Measurements from ENCODE around the gene MDK. TPM values are rescaled to one million over a fixed set of nuclear protein-coding genes. Genes with fewer than 3 reads are reported as not detected.

Gene MDK
- total and polyA plus RNA-seq, 5 donors from 2014 or later, result 6.1 TPM; not detected in 4

- Mint-ChIP-seq H3K4me1 (peaks cover 6 to 73% (median 34%) of the 10 kb centered on the region in 4 donors), H3K27ac (peak overlapping the region; percentile 46 to 84 (median 64)), H3K4me3 (peak overlapping the region in 1 of 4 donors; percentile 36), H3K9me3 (no peaks in the 10 kb centered on the region), H3K36me3 (peaks cover 6% of the 10 kb centered on the region), H3K27me3 (no peaks in the 10 kb centered on the region)
- peaks cover 17% of the 10 kb centered on the region for H3K36me3 ChIP-seq (ENCODE audit: control insufficient read depth, insufficient read depth, low read length)
- H3K4me1 ChIP-seq (ENCODE audit: control insufficient read depth, insufficient read depth, low read length, poor library complexity, severe bottlenecking), result peaks cover 64% of the 10 kb centered on the region
- ATAC-seq (ENCODE audit: low read depth in 2 of 2) (no peak), DNase-seq (no peak)
- H3K27me3 ChIP-seq (ENCODE audit: control insufficient read depth, insufficient read depth, low read length), result no peaks in the 10 kb centered on the region
- no peak overlapping the region for H3K4me3 ChIP-seq (ENCODE audit: low read depth, low read length)
- no peak overlapping the region for H3K27ac ChIP-seq (ENCODE audit: insufficient read depth, low read length, poor library complexity, severe bottlenecking)
- H3K9me3 ChIP-seq (ENCODE audit: control insufficient read depth in 2 of 2, low read length in 2 of 2), result no peaks in the 10 kb centered on the region
Observed at GRCh38 chr11:46364056-46364455, 17.4 kb upstream of the MDK start.

DNA sequence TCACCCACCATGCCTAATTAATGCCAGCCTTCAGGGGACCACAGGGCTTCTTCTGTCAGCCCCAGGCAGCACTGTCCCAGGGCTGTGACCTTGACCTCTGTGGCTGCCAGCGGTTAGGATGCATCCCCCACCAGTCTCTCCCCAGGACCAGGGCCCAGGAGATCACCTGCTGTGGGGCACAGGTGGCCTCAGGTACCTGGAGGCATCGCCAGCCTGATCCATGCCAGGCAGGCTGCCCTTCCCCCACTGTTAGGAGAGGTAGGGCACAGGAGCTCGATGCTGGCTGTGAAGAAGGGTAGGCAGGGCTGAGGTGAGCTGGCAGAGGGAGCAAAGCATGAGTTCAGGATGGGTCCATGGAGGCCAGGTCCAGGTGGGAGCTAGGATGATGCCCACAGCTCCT lies 16.7 kb upstream of the MDK start:
- H3K4me1 Mint-ChIP-seq, result peaks cover 6 to 77% (median 35%) of the 10 kb centered on the region in 4 donors
- peaks cover 17% of the 10 kb centered on the region for H3K36me3 ChIP-seq (ENCODE audit: control insufficient read depth, insufficient read depth, low read length)

DNA sequence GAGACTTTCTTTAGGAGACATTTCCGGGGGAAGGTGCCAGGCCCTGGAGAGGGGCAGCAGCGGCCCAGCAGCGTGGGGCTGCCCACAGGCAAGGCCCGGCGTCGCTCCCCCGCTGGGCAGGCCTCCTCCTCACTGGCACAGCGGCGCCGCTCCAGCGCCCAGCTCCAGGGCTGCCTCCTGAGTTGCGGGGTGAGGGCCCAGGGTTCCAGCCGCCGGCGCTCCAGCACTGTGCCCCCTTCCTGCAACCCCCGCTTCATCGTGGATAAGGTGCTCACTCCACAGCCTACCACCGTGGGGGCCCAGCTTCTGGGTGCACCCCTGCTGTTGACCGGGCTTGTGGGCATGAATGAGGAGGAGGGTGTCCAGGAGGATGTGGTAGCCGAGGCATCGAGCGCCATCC lies 15.2 kb upstream of the MDK start:
- H3K9me3 ChIP-seq (ENCODE audit: control insufficient read depth in 2 of 2, low read length in 2 of 2), result no peaks in the 10 kb centered on the region
- no peak overlapping the region for H3K27ac Mint-ChIP-seq
- H3K27ac ChIP-seq (ENCODE audit: insufficient read depth, low read length, poor library complexity, severe bottlenecking), result no peak overlapping the region
- H3K9me3 Mint-ChIP-seq, result no peaks in the 10 kb centered on the region
- H3K27me3 Mint-ChIP-seq, result no peaks in the 10 kb centered on the region
- no peak overlapping the region for H3K4me3 ChIP-seq (ENCODE audit: low read depth, low read length)
- no peaks in the 10 kb centered on the region for H3K27me3 ChIP-seq (ENCODE audit: control insufficient read depth, insufficient read depth, low read length)
- H3K4me3 Mint-ChIP-seq, result no peak overlapping the region
- H3K4me1 Mint-ChIP-seq, result peaks cover under 1 to 64% (median 25%) of the 10 kb centered on the region in 4 donors
- no peak for ATAC-seq (ENCODE audit: low read depth in 2 of 2)
- peaks cover 55% of the 10 kb centered on the region for H3K4me1 ChIP-seq (ENCODE audit: control insufficient read depth, insufficient read depth, low read length, poor library complexity, severe bottlenecking)
- DNase-seq, result no peak
- H3K36me3 Mint-ChIP-seq, result peaks cover 14% of the 10 kb centered on the region
- H3K36me3 ChIP-seq (ENCODE audit: control insufficient read depth, insufficient read depth, low read length), result peaks cover 26% of the 10 kb centered on the region

More for the DNA sequence above, 16.7 kb upstream of the MDK start:
- Histone ChIP-seq H3K27ac (ENCODE audit: insufficient read depth, low read length, poor library complexity, severe bottlenecking) (peak overlapping the region; percentile 8), H3K9me3 (ENCODE audit: control insufficient read depth in 2 of 2, low read length in 2 of 2) (no peaks in the 10 kb centered on the region), H3K4me3 (ENCODE audit: low read depth, low read length) (no peak overlapping the region), H3K4me1 (ENCODE audit: control insufficient read depth, insufficient read depth, low read length, poor library complexity, severe bottlenecking) (peaks cover 64% of the 10 kb centered on the region), H3K27me3 (ENCODE audit: control insufficient read depth, insufficient read depth, low read length) (no peaks in the 10 kb centered on the region)
- ATAC-seq (ENCODE audit: low read depth in 2 of 2) (no peak), DNase-seq (no peak)
- Mint-ChIP-seq H3K36me3 (peaks cover 10% of the 10 kb centered on the region), H3K4me3 (peak overlapping the region in 1 of 4 donors; percentile 58), H3K9me3 (no peaks in the 10 kb centered on the region), H3K27me3 (no peaks in the 10 kb centered on the region), H3K27ac (peak overlapping the region; percentile 46 to 84 (median 64))

DNA sequence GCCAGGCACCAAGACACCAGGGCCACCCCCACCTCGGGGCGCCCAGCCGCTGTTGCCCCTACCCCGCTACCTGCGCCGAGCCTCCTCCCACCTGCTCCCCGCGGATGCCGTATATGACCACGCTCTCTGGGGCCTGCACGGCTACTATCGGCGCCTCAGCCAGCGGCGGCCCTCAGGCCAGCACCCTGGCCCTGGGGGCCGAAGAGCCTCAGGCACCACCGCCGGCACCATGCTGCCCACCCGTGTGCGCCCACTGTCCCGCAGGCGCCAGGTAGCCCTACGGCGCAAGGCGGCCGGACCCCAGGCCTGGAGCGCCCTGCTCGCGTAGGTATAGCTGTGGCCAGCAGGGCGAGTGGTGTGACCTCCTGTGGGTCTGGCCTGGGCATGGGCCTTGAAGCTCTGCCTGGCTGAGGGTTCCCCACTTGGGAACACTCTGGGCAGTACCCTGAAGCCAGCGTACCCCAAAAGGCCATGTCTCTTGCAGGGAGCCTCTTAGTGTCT lies 14.8 kb upstream of the MDK start:
- peaks cover 50% of the 10 kb centered on the region for H3K4me1 ChIP-seq (ENCODE audit: control insufficient read depth, insufficient read depth, low read length, poor library complexity, severe bottlenecking)
- no peak overlapping the region for H3K4me3 ChIP-seq (ENCODE audit: low read depth, low read length)
- no peak overlapping the region for H3K4me3 Mint-ChIP-seq
- no peaks in the 10 kb centered on the region for H3K9me3 ChIP-seq (ENCODE audit: control insufficient read depth in 2 of 2, low read length in 2 of 2)
- peaks cover 14% of the 10 kb centered on the region for H3K36me3 Mint-ChIP-seq
- no peaks in the 10 kb centered on the region for H3K27me3 Mint-ChIP-seq
- H3K27ac Mint-ChIP-seq, result no peak overlapping the region
- DNase-seq, result no peak
- H3K9me3 Mint-ChIP-seq, result no peaks in the 10 kb centered on the region
- H3K27me3 ChIP-seq (ENCODE audit: control insufficient read depth, insufficient read depth, low read length), result no peaks in the 10 kb centered on the region
- H3K36me3 ChIP-seq (ENCODE audit: control insufficient read depth, insufficient read depth, low read length), result peaks cover 29% of the 10 kb centered on the region
- ATAC-seq (ENCODE audit: low read depth in 2 of 2), result no peak
- peaks cover 0 to 61% (median 23%) of the 10 kb centered on the region in 4 donors for H3K4me1 Mint-ChIP-seq
- H3K27ac ChIP-seq (ENCODE audit: insufficient read depth, low read length, poor library complexity, severe bottlenecking), result no peak overlapping the region

DNA sequence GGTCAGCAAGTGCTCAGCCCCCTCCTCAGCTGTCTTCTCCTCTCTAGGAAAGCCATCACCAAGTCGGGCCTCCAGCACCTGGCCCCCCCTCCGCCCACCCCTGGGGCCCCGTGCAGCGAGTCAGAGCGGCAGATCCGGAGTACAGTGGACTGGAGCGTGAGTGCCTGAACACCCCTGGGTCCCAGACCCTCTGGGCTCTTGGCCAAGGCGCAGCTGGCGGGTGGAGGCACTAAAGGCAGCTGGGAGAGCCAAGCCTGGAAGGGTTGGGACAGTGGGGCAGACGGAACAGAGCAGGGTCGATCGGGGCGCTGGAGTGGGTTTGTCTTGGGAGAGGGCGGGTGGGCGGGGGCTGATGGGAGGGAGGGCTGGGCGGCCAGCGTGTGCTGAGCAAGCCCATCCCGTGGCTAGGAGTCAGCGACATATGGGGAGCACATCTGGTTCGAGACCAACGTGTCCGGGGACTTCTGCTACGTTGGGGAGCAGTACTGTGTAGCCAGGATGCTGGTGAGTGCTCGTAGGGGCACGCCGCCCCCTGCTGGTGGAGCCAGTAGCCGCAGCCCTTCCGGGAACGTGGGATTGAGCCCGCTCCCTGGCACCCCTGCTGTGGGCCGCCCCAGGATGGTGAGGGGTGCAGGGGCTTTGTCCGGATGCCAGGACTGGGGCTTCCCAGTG lies 14.1 kb upstream of the MDK start:
- Mint-ChIP-seq H3K9me3 (no peaks in the 10 kb centered on the region), H3K36me3 (peaks cover 14% of the 10 kb centered on the region), H3K27me3 (no peaks in the 10 kb centered on the region), H3K4me1 (peaks cover 0 to 57% (median 22%) of the 10 kb centered on the region in 4 donors), H3K4me3 (peak overlapping the region in 1 of 4 donors; percentile 25), H3K27ac (peak overlapping the region in 1 of 3 donors; percentile 68)
- ATAC-seq (ENCODE audit: low read depth in 2 of 2), result peak; percentile 84 to 89
- Histone ChIP-seq H3K4me1 (ENCODE audit: control insufficient read depth, insufficient read depth, low read length, poor library complexity, severe bottlenecking) (peaks cover 44% of the 10 kb centered on the region), H3K27me3 (ENCODE audit: control insufficient read depth, insufficient read depth, low read length) (no peaks in the 10 kb centered on the region), H3K27ac (ENCODE audit: insufficient read depth, low read length, poor library complexity, severe bottlenecking) (no peak overlapping the region), H3K9me3 (ENCODE audit: control insufficient read depth in 2 of 2, low read length in 2 of 2) (no peaks in the 10 kb centered on the region), H3K4me3 (ENCODE audit: low read depth, low read length) (no peak overlapping the region), H3K36me3 (ENCODE audit: control insufficient read depth, insufficient read depth, low read length) (peaks cover 36% of the 10 kb centered on the region)
- peak; percentile 58 to 75 (median 73) for DNase-seq

DNA sequence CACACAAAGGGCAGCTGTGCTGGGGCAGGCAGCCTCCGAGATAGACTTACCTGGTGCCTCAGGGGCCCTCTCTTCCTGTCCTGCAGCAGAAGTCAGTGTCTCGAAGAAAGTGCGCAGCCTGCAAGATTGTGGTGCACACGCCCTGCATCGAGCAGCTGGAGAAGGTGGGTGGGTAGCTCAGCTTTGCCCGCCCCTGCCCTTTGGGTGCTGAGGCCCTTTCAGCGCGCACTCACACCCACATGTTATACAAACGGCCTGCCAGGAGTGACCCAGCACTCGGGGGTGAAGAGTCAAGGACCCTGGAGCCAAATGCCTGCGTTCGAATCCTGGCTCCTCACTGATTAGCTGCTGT lies 13.6 kb upstream of the MDK start:
- peaks cover 14% of the 10 kb centered on the region for H3K36me3 Mint-ChIP-seq

GRCh38 chr11:46369458-46370152 lies 11.9 kb upstream of the MDK start:
- peaks cover 27% of the 10 kb centered on the region for H3K4me1 ChIP-seq (ENCODE audit: control insufficient read depth, insufficient read depth, low read length, poor library complexity, severe bottlenecking)
- peaks cover 0 to 38% (median 18%) of the 10 kb centered on the region in 4 donors for H3K4me1 Mint-ChIP-seq
- H3K27me3 ChIP-seq (ENCODE audit: control insufficient read depth, insufficient read depth, low read length), result no peaks in the 10 kb centered on the region
- H3K4me3 Mint-ChIP-seq, result peak overlapping the region in 1 of 4 donors; percentile 27
- H3K36me3 Mint-ChIP-seq, result peaks cover 14% of the 10 kb centered on the region
- H3K9me3 ChIP-seq (ENCODE audit: control insufficient read depth in 2 of 2, low read length in 2 of 2), result no peaks in the 10 kb centered on the region
- peaks cover 44% of the 10 kb centered on the region for H3K36me3 ChIP-seq (ENCODE audit: control insufficient read depth, insufficient read depth, low read length)
- peak in 2 of 3 donors; percentile 50 to 60 for DNase-seq
- no peak overlapping the region for H3K27ac ChIP-seq (ENCODE audit: insufficient read depth, low read length, poor library complexity, severe bottlenecking)
- H3K27me3 Mint-ChIP-seq, result no peaks in the 10 kb centered on the region
- H3K4me3 ChIP-seq (ENCODE audit: low read depth, low read length), result no peak overlapping the region
- no peaks in the 10 kb centered on the region for H3K9me3 Mint-ChIP-seq
- peak overlapping the region in 1 of 3 donors; percentile 46 for H3K27ac Mint-ChIP-seq
- peak; percentile 41 to 63 for ATAC-seq (ENCODE audit: low read depth in 2 of 2)

More for the DNA sequence above, 13.6 kb upstream of the MDK start:
- peaks cover 0 to 52% (median 22%) of the 10 kb centered on the region in 4 donors for H3K4me1 Mint-ChIP-seq
- H3K27ac Mint-ChIP-seq, result no peak overlapping the region
- Histone ChIP-seq H3K4me1 (ENCODE audit: control insufficient read depth, insufficient read depth, low read length, poor library complexity, severe bottlenecking) (peaks cover 39% of the 10 kb centered on the region), H3K36me3 (ENCODE audit: control insufficient read depth, insufficient read depth, low read length) (peaks cover 38% of the 10 kb centered on the region), H3K27ac (ENCODE audit: insufficient read depth, low read length, poor library complexity, severe bottlenecking) (no peak overlapping the region), H3K9me3 (ENCODE audit: control insufficient read depth in 2 of 2, low read length in 2 of 2) (no peaks in the 10 kb centered on the region), H3K4me3 (ENCODE audit: low read depth, low read length) (no peak overlapping the region), H3K27me3 (ENCODE audit: control insufficient read depth, insufficient read depth, low read length) (no peaks in the 10 kb centered on the region)
- DNase-seq (no peak), ATAC-seq (ENCODE audit: low read depth in 2 of 2) (no peak)
- H3K27me3 Mint-ChIP-seq, result no peaks in the 10 kb centered on the region
- no peaks in the 10 kb centered on the region for H3K9me3 Mint-ChIP-seq
- peak overlapping the region in 1 of 4 donors; percentile 25 for H3K4me3 Mint-ChIP-seq

Data from CD4-positive, CD25-positive, alpha-beta regulatory T cell (primary cell).